ENCODE data around the gene ARMC8. TPM values are rescaled to one million over a fixed set of nuclear protein-coding genes. Genes with fewer than 3 reads are reported as not detected.

Gene ARMC8
- total RNA-seq, 1 donor from 2014 or later: 23.4 TPM

- intact Hi-C loops (cut with DNase I): no loop called here
These were observed 97.9 kb downstream of the ARMC8 start for GRCh38 chr3:138284957-138285477.

GRCh38 chr3:138289260-138289659, 102.2 kb downstream of the ARMC8 start:
- intact Hi-C loops (cut with DNase I): no loop called here

More at GRCh38 chr3:138284957-138285477, 97.9 kb downstream of the ARMC8 start:
- H3K27ac ChIP-seq: no peak overlapping the region
- no peak for TF ChIP-seq CTCF (IDR thresholded peaks at IDR 0.05)
- no peaks in the 10 kb centered on the region for H3K4me1 ChIP-seq
- no peak for DNase-seq (ENCODE audit: low spot score in 2 of 2)
- peaks cover 36 to 66% of the 10 kb centered on the region in 2 donors for H3K36me3 ChIP-seq
- no peak overlapping the region for H3K4me3 ChIP-seq
- no peaks in the 10 kb centered on the region for H3K27me3 ChIP-seq
- no peaks in the 10 kb centered on the region for H3K9me3 ChIP-seq

GRCh38 chr3:138289701-138290100, 102.6 kb downstream of the ARMC8 start:
- no peak overlapping the region for H3K4me3 ChIP-seq
- intact Hi-C loops (cut with DNase I): no loop called here
- H3K4me1 ChIP-seq: no peaks in the 10 kb centered on the region
- H3K36me3 ChIP-seq: peaks cover 58 to 91% of the 10 kb centered on the region in 2 donors
- H3K27me3 ChIP-seq: no peaks in the 10 kb centered on the region
- H3K27ac ChIP-seq: no peak overlapping the region
- no peak for DNase-seq (ENCODE audit: low spot score in 2 of 2)
- TF ChIP-seq CTCF (IDR thresholded peaks at IDR 0.05): no peak
- no peaks in the 10 kb centered on the region for H3K9me3 ChIP-seq

More at GRCh38 chr3:138289260-138289659, 102.2 kb downstream of the ARMC8 start:
- H3K4me3 ChIP-seq: no peak overlapping the region
- H3K9me3 ChIP-seq: no peaks in the 10 kb centered on the region
- no peak for TF ChIP-seq CTCF (IDR thresholded peaks at IDR 0.05)
- H3K4me1 ChIP-seq: no peaks in the 10 kb centered on the region
- no peak overlapping the region for H3K27ac ChIP-seq
- no peaks in the 10 kb centered on the region for H3K27me3 ChIP-seq
- DNase-seq (ENCODE audit: low spot score in 2 of 2): no peak
- peaks cover 62 to 91% of the 10 kb centered on the region in 2 donors for H3K36me3 ChIP-seq

GRCh38 chr3:138296639-138297038, 109.5 kb downstream of the ARMC8 start:
- H3K9me3 ChIP-seq: no peaks in the 10 kb centered on the region
- no peak for DNase-seq (ENCODE audit: low spot score in 2 of 2)
- TF ChIP-seq CTCF (IDR thresholded peaks at IDR 0.05): no peak
- no peak overlapping the region for H3K27ac ChIP-seq
- no peaks in the 10 kb centered on the region for H3K4me1 ChIP-seq
- H3K27me3 ChIP-seq: no peaks in the 10 kb centered on the region
- intact Hi-C loops (cut with DNase I): no loop called here
- H3K36me3 ChIP-seq: peaks cover 15 to 61% of the 10 kb centered on the region in 2 donors
- no peak overlapping the region for H3K4me3 ChIP-seq

- no peak for TF ChIP-seq CTCF (IDR thresholded peaks at IDR 0.05)
- Histone ChIP-seq H3K4me3 (no peak overlapping the region), H3K4me1 (no peaks in the 10 kb centered on the region), H3K9me3 (no peaks in the 10 kb centered on the region), H3K36me3 (peaks cover 10 to 56% of the 10 kb centered on the region in 2 donors), H3K27ac (no peak overlapping the region), H3K27me3 (no peaks in the 10 kb centered on the region)
- intact Hi-C loops (cut with DNase I): no loop called here
- no peak for DNase-seq (ENCODE audit: low spot score in 2 of 2)
These were observed 110.0 kb downstream of the ARMC8 start for GRCh38 chr3:138297059-138297607.
